AML-193 (cell line): ENCODE data around the gene PKP4.

Experiments
- DNase-seq, 2 experiments: peaks; one replicate each; lab custom pipeline; 2025; lab: John Stamatoyannopoulos, UW

PKP4 gene

GRCh38 chr2:158651358-158652057, 194.8 kb downstream of the PKP4 start:
- no peak for DNase-seq

GRCh38 chr2:158655628-158656027, 198.9 kb downstream of the PKP4 start:
- no peak for DNase-seq

- no peak for DNase-seq
These were observed 199.9 kb downstream of the PKP4 start for GRCh38 chr2:158656492-158657229.

GRCh38 chr2:158658396-158658795, 201.6 kb downstream of the PKP4 start:
- no peak for DNase-seq

- DNase-seq: no peak
These were observed 202.7 kb downstream of the PKP4 start for GRCh38 chr2:158659483-158659882.

GRCh38 chr2:158661231-158661630, 204.5 kb downstream of the PKP4 start:
- DNase-seq: no peak

GRCh38 chr2:158662421-158662820, 205.7 kb downstream of the PKP4 start:
- DNase-seq: no peak

GRCh38 chr2:158663796-158664195, 207.0 kb downstream of the PKP4 start:
- DNase-seq: no peak

GRCh38 chr2:158664987-158665386, 208.2 kb downstream of the PKP4 start:
- DNase-seq: no peak

GRCh38 chr2:158665536-158666302, 209.0 kb downstream of the PKP4 start:
- no peak for DNase-seq

- no peak for DNase-seq
These were observed 210.2 kb downstream of the PKP4 start for GRCh38 chr2:158666969-158667368.

- DNase-seq: no peak
These were observed 210.8 kb downstream of the PKP4 start for GRCh38 chr2:158667586-158667985.

- no peak for DNase-seq
These were observed 211.4 kb downstream of the PKP4 start for GRCh38 chr2:158668001-158668765.

- DNase-seq: no peak
These were observed 213.5 kb downstream of the PKP4 start for GRCh38 chr2:158670292-158670691.

- DNase-seq: no peak
These were observed 214.9 kb downstream of the PKP4 start for GRCh38 chr2:158671360-158672245.

- no peak for DNase-seq
These were observed 219.5 kb downstream of the PKP4 start for GRCh38 chr2:158676295-158676694.

GRCh38 chr2:158676696-158677095, 219.9 kb downstream of the PKP4 start:
- DNase-seq: no peak

- DNase-seq: no peak
These were observed 220.8 kb downstream of the PKP4 start for GRCh38 chr2:158677542-158677941.

GRCh38 chr2:158681816-158682215, 225.1 kb downstream of the PKP4 start:
- DNase-seq: no peak

GRCh38 chr2:158685646-158686045, 228.9 kb downstream of the PKP4 start:
- DNase-seq: no peak

GRCh38 chr2:158686210-158686691, 229.5 kb downstream of the PKP4 start:
- DNase-seq: no peak
